Esophagus muscularis mucosa (tissue), 4 donors: ENCODE data around the gene GLRA2.

Experiments
- EP300 ChIP-seq: sonication (generic); formaldehyde crosslinking; IDR thresholded peaks from one replicate; pipeline ENCODE4 v1.6.1; 2017; ENCODE audit warnings: antibody characterized with exemption
- POLR2A ChIP-seq: fragments of 450-650 bp; IDR thresholded peaks from one replicate; pipeline ENCODE4 v1.6.1; 2017; ENCODE audit warnings: antibody characterized with exemption, moderate library complexity, mild to moderate bottlenecking, low read depth
- POLR2AphosphoS5 ChIP-seq, 2 donors: sonication (generic); formaldehyde crosslinking; IDR thresholded peaks; one replicate each; pipeline ENCODE4 v1.6.1; 2017; ENCODE audit warnings: antibody characterized with exemption in 2 of 2
- TF ChIP-seq, protein P1 (sequence below), 3 experiments: fragments of 200-600 bp in 2 of 3; fragments of 450-650 bp in 1 of 3; sonication (generic) in 2 of 3; IDR thresholded peaks; one replicate each; pipeline ENCODE4 v1.5.1; 2017 to 2019; ENCODE audit warnings: antibody characterized with exemption in 3 of 3, mild to moderate bottlenecking in 2 of 3, moderate library complexity in 1 of 3

DNA sequence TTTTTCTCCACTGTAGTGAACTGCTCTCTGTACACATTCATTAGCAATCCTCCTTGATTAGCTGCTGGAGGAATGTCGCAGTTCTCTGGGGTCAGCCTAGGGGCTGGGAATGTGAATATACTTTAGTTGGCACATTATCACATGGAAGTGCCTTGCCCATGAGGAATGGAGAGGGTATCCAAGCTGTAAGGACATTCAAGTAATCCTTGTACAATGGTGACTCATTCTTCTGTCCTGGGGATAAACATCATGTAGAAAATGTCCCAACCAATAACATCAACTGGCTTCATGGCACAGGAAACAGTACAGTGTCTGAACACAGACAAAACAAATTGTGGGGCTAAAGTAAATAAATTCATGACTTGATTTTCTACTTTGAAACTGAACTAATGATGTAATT is 147.1 kb downstream of the GLRA2 start:
- TF ChIP-seq, protein P1, sequence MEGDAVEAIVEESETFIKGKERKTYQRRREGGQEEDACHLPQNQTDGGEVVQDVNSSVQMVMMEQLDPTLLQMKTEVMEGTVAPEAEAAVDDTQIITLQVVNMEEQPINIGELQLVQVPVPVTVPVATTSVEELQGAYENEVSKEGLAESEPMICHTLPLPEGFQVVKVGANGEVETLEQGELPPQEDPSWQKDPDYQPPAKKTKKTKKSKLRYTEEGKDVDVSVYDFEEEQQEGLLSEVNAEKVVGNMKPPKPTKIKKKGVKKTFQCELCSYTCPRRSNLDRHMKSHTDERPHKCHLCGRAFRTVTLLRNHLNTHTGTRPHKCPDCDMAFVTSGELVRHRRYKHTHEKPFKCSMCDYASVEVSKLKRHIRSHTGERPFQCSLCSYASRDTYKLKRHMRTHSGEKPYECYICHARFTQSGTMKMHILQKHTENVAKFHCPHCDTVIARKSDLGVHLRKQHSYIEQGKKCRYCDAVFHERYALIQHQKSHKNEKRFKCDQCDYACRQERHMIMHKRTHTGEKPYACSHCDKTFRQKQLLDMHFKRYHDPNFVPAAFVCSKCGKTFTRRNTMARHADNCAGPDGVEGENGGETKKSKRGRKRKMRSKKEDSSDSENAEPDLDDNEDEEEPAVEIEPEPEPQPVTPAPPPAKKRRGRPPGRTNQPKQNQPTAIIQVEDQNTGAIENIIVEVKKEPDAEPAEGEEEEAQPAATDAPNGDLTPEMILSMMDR (IDR thresholded peaks at IDR 0.05): no peak
- TF ChIP-seq POLR2A (no peak), POLR2AphosphoS5 (IDR thresholded peaks at IDR 0.05) (no peak), EP300 (no peak)
